IPS-18a (cell line): ENCODE measurements around the gene GNAI2.
"Not testable (repeated sequence)": the region's sequence is repeated elsewhere in the genome, so short reads cannot be mapped to it uniquely, and the experiment has no call there.

Source experiments
- H3K27ac ChIP-seq: one replicate; pipeline ENCODE4 v1.5.1; 2013; ENCODE audit warnings: low read length
- H3K27me3 ChIP-seq: one replicate; pipeline ENCODE4 v1.6.1; 2013; ENCODE audit warnings: mild to moderate bottlenecking, low read length; ENCODE audit not compliant: control insufficient read depth, insufficient read depth
- H3K36me3 ChIP-seq: one replicate; pipeline ENCODE4 v1.6.1; 2013; ENCODE audit warnings: low read depth, low read length; ENCODE audit not compliant: control insufficient read depth
- H3K4me1 ChIP-seq: one replicate; pipeline ENCODE4 v1.6.1; 2013; ENCODE audit warnings: low read depth, low read length; ENCODE audit not compliant: control insufficient read depth
- H3K4me3 ChIP-seq: one replicate; pipeline ENCODE4 v1.5.1; 2013; ENCODE audit warnings: low read length
- H3K9ac ChIP-seq: one replicate; pipeline ENCODE4 v1.6.1; 2013; ENCODE audit warnings: mild to moderate bottlenecking, low read length, moderate library complexity
- H3K9me3 ChIP-seq: one replicate; pipeline ENCODE4 v1.6.1; 2013; ENCODE audit warnings: low read depth, low read length; ENCODE audit not compliant: control insufficient read depth

The GNAI2 gene

DNA sequence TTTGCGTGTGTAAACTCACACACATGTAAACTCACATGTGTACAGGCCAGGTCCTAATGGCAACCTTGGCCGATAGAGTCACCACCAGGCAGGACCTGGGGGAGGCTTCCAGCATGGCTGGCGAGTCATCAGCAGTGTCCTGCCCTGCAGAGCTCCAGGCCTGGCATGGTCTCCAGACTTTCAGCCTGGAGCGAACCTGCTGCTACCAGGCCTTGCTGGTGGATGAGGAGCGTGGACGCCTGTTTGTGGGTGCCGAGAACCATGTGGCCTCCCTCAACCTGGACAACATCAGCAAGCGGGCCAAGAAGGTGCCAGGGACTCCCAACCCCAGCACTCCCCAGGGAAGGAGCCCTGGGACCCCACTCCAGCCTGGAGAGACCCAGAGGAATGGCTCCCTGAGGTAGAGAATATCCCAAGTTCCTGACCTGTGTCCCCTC, 34.0 kb downstream of the GNAI2 start:
- Histone ChIP-seq H3K4me3 (no peak overlapping the region), H3K9ac (no peak overlapping the region), H3K27me3 (peaks cover 22% of the 10 kb centered on the region), H3K27ac (no peak overlapping the region), H3K9me3 (no peaks in the 10 kb centered on the region), H3K36me3 (no peaks in the 10 kb centered on the region), H3K4me1 (peaks cover 31% of the 10 kb centered on the region)

DNA sequence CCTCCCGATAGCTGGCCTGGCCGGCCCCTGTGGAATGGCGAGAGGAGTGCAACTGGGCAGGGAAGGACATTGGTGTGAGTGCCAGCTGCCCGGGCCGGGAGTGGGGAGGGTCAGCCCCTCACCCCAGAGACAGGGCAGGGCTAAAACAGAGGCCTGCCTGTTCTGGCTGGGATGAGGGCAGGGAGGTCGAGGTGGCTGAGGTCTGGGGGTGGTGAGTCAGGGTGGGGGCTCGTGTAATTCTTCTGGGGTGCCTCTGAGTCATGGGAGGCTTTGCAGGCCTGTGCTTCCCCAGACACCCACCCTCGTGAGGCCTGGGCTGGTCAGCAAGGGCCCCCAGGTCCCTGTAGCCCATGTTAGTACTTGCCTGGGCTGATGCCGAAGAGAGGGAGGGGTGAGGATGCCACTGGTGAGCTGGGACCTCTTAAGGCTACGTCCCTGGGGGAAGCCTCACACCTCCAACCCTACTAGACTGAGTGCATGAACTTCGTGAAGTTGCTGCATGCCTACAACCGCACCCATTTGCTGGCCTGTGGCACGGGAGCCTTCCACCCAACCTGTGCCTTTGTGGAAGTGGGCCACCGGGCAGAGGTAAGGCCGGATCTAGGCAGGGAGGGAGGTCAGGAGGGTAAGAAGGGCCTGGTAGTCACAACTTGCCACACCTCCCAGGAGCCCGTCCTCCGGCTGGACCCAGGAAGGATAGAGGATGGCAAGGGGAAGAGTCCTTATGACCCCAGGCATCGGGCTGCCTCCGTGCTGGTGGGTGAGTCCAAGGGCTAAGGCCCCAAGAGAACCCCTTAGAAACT, 34.6 kb downstream of the GNAI2 start:
- Histone ChIP-seq H3K27ac (no peak overlapping the region), H3K4me3 (no peak overlapping the region), H3K27me3 (peaks cover 28% of the 10 kb centered on the region), H3K4me1 (peaks cover 28% of the 10 kb centered on the region), H3K9ac (no peak overlapping the region), H3K36me3 (no peaks in the 10 kb centered on the region), H3K9me3 (no peaks in the 10 kb centered on the region)

DNA sequence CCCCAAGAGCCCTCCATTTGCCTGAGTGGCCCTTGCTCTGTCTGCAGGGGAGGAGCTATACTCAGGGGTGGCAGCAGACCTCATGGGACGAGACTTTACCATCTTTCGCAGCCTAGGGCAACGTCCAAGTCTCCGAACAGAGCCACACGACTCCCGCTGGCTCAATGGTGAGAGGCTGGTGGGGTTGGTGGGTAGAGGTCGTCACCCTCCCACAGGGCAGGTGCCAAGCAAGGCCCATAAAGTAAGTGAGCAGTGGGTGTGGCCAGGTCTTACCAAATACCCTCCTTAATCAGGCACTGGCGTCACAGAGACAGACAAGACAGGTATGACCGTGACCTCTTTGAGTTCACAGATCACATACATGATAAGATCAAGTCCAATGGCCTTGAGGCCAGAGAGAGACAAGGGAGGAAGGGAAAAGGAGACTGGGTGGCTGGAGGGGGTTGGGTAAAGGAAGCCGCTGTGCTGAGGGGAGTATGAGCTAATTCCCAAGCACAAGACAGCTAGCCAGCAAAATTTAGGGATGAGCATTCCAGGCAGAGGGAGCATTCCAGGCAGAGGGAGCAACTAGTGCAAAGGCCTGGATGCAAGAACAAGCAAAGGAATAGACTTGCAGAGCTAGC, 35.4 kb downstream of the GNAI2 start:
- H3K36me3 ChIP-seq, result no peaks in the 10 kb centered on the region
- peaks cover 24% of the 10 kb centered on the region for H3K4me1 ChIP-seq
- no peaks in the 10 kb centered on the region for H3K9me3 ChIP-seq
- no peak overlapping the region for H3K9ac ChIP-seq
- H3K4me3 ChIP-seq, result no peak overlapping the region
- H3K27me3 ChIP-seq, result peaks cover 36% of the 10 kb centered on the region
- no peak overlapping the region for H3K27ac ChIP-seq

DNA sequence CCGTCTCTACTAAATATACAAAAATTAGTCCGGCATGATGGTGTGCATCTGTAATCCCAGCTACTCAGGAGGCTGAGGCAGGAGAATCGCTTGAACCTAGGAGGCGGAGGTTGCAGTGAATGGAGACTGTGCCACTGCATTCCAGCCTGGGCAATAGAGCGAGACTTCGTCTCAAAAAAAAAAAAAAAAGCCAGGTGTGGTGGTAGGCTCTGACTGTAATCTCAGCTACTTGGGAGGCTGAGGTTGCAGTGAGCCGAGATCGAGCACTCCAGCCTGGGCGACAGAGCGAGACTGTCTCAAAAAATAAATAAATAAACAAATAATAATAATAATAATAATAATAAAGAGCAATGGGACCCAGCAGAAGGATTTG, 36.5 kb downstream of the GNAI2 start:
- not testable (repeated sequence) for H3K4me3 ChIP-seq, H3K27ac ChIP-seq, H3K9ac ChIP-seq, H3K36me3 ChIP-seq, H3K9me3 ChIP-seq
- H3K27me3 ChIP-seq, result peaks cover 43% of the 10 kb centered on the region
- H3K4me1 ChIP-seq, result peaks cover 15% of the 10 kb centered on the region

DNA sequence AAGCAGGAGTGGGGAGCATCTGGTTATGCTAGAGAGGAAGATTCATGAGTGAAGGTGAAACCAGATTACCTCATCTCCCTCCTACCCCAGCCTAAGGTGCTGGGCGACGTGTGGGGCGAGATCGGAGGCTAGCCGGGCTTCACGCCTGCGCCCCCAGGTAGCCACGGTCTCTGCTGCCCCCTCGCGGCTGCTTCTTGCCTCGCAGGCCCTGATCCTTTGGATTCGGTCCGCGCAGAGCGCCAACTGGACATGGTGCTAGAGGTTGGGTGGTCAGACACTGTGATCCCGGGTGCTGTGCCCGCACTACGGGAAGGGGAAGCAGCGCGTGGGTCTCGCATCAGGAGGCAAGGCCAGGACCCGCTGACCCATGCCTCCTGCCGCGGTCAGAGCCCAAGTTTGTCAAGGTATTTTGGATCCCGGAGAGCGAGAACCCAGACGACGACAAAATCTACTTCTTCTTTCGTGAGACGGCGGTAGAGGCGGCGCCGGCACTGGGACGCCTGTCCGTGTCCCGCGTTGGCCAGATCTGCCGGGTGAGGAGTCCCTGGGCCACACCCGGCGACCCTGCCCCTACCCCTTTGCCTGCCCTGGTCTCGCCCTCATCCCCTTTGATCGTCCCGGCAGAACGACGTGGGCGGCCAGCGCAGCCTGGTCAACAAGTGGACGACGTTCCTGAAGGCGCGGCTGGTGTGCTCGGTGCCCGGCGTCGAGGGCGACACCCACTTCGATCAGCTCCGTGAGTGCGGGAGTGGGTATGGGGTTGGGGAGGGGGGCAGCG, 37.1 kb downstream of the GNAI2 start:
- peak overlapping the region; percentile 31 for H3K4me3 ChIP-seq
- H3K9ac ChIP-seq, result no peak overlapping the region

DNA sequence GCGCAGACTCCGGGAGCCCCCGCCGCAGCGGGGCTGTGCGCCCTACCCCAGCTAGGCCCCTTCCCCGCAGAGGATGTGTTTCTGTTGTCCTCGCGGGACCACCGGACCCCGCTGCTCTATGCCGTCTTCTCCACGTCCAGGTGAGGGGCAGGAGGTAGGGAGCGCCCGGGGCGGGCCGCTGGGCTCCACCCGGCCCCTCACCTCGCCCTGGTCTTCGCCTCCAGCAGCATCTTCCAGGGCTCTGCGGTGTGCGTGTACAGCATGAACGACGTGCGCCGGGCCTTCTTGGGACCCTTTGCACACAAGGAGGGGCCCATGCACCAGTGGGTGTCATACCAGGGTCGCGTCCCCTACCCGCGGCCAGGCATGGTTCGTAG, 37.7 kb downstream of the GNAI2 start:
- H3K27me3 ChIP-seq, result peaks cover 43% of the 10 kb centered on the region
- H3K9ac ChIP-seq, result no peak overlapping the region
- no peak overlapping the region for H3K27ac ChIP-seq
- H3K9me3 ChIP-seq, result no peaks in the 10 kb centered on the region
- peaks cover 6% of the 10 kb centered on the region for H3K4me1 ChIP-seq
- H3K4me3 ChIP-seq, result no peak overlapping the region
- no peaks in the 10 kb centered on the region for H3K36me3 ChIP-seq

More for the DNA sequence above, 37.1 kb downstream of the GNAI2 start:
- peaks cover 43% of the 10 kb centered on the region for H3K27me3 ChIP-seq
- no peaks in the 10 kb centered on the region for H3K9me3 ChIP-seq
- no peaks in the 10 kb centered on the region for H3K36me3 ChIP-seq
- peaks cover 10% of the 10 kb centered on the region for H3K4me1 ChIP-seq
- no peak overlapping the region for H3K27ac ChIP-seq

DNA sequence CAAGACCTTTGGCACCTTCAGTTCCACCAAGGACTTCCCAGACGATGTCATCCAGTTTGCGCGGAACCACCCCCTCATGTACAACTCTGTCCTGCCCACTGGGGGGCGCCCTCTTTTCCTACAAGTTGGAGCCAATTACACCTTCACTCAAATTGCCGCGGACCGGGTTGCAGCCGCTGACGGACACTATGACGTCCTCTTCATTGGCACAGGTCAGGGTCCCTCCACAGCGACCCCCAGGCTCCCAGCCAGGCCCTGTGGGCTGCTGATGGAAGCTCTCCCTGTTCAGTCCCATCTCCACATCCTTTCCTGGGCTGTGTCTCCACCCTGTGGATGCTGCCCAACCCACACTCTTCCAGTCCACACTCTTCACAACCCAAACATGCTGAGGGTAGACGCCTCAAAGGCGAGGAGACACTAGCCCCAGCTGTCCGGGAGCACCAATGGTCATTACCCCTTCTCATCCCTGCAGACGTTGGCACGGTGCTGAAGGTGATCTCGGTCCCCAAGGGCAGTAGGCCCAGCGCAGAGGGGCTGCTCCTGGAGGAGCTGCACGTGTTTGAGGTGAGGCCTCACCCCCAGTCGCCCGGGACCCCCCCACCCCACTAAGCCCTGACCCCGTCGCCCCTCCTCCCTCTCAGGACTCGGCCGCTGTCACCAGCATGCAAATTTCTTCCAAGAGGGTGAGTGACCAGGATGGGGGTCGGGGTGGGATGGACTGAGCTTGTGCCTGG, 38.5 kb downstream of the GNAI2 start:
- Histone ChIP-seq H3K27ac (no peak overlapping the region), H3K27me3 (peaks cover 43% of the 10 kb centered on the region), H3K4me3 (peak overlapping the region; percentile 59), H3K36me3 (no peaks in the 10 kb centered on the region), H3K9ac (peak overlapping the region; percentile 23), H3K9me3 (no peaks in the 10 kb centered on the region), H3K4me1 (peaks cover 6% of the 10 kb centered on the region)

DNA sequence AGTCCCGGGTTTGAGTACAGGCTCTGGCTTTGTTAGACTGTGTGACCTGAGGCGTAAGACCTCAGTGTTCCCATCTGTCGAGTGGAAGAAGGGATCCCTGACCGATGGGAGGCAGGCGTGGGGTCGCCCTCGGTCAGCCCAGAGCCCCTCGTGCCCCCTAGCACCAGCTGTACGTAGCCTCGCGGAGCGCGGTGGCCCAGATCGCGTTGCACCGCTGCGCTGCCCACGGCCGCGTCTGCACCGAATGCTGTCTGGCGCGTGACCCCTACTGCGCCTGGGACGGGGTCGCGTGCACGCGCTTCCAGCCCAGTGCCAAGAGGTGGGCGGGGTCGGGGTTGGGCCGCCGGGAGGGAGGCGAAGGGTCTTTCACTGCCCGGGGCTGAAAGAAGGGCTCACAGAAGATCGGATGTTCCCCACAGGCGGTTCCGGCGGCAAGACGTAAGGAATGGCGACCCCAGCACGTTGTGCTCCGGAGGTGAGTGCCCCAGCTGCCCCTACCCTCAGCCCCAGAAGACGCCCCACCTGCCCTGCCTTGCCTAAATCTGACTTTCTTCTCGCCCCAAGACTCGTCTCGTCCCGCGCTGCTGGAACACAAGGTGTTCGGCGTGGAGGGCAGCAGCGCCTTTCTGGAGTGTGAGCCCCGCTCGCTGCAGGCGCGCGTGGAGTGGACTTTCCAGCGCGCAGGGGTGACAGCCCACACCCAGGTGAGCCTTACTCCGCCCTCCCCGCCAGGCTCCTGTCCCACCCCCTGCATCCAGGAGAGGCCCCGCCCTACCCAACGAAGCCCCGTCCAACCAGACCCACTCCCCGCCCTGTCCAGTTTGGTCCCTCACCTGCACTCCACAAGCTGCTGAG, 39.4 kb downstream of the GNAI2 start:
- H3K4me3 ChIP-seq, result peak overlapping the region; percentile 59
- no peak overlapping the region for H3K27ac ChIP-seq
- no peaks in the 10 kb centered on the region for H3K9me3 ChIP-seq
- H3K4me1 ChIP-seq, result peaks cover 6% of the 10 kb centered on the region
- H3K27me3 ChIP-seq, result peaks cover 43% of the 10 kb centered on the region
- H3K36me3 ChIP-seq, result no peaks in the 10 kb centered on the region
- H3K9ac ChIP-seq, result peak overlapping the region; percentile 23

DNA sequence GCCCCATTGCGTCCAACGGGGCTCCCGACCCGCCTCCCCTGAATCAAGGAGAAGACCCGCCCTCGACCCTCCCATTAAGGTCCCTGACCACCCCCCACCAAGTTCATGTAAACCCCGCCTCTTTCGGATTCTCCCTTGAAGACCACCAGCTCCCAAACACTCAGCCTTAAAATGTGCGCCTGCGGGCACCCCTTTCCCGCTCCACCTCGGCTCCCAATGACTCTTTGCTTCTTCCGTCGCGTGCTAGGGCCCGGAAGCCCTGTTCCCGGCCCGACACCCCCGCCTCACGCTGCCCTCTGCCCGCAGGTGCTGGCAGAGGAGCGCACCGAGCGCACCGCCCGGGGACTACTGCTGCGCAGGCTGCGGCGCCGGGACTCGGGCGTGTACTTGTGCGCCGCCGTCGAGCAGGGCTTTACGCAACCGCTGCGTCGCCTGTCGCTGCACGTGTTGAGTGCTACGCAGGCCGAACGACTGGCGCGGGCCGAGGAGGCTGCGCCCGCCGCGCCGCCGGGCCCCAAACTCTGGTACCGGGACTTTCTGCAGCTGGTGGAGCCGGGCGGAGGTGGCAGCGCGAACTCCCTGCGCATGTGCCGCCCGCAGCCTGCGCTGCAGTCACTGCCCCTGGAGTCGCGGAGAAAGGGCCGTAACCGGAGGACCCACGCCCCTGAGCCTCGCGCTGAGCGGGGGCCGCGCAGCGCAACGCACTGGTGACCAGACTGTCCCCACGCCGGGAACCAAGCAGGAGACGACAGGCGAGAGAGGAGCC, 40.2 kb downstream of the GNAI2 start:
- H3K9me3 ChIP-seq, result no peaks in the 10 kb centered on the region
- H3K36me3 ChIP-seq, result no peaks in the 10 kb centered on the region
- H3K27me3 ChIP-seq, result peaks cover 43% of the 10 kb centered on the region
- no peak overlapping the region for H3K27ac ChIP-seq
- H3K4me1 ChIP-seq, result peaks cover 6% of the 10 kb centered on the region
- H3K4me3 ChIP-seq, result peak overlapping the region; percentile 59
- peak overlapping the region; percentile 23 for H3K9ac ChIP-seq

DNA sequence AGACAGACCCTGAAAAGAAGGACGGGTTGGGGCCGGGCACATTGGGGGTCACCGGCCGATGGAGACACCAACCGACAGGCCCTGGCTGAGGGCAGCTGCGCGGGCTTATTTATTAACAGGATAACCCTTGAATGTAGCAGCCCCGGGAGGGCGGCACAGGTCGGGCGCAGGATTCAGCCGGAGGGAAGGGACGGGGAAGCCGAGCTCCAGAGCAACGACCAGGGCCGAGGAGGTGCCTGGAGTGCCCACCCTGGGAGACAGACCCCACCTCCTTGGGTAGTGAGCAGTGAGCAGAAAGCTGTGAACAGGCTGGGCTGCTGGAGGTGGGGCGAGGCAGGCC, 40.7 kb downstream of the GNAI2 start:
- Histone ChIP-seq H3K9ac (no peak overlapping the region), H3K9me3 (no peaks in the 10 kb centered on the region), H3K36me3 (no peaks in the 10 kb centered on the region), H3K4me1 (peaks cover 6% of the 10 kb centered on the region), H3K27me3 (peaks cover 43% of the 10 kb centered on the region), H3K4me3 (no peak overlapping the region), H3K27ac (no peak overlapping the region)
